GM19239 (cell line): ENCODE results near the gene AKIRIN1.
"Not testable (repeated sequence)": the region's sequence is repeated elsewhere in the genome, so short reads cannot be mapped to it uniquely, and the experiment has no call there.

Experiments used
- DNase-seq: peaks from one replicate; pipeline ENCODE4 v3.0.0; 2011; ENCODE audit warnings: low spot score; ENCODE audit not compliant: insufficient read length
- FAIRE-seq: peaks from 2 replicates; lab custom pipeline; 2011; peaks lifted over from hg19 to GRCh38; lab: Jason Lieb, UNC

Gene AKIRIN1

DNA sequence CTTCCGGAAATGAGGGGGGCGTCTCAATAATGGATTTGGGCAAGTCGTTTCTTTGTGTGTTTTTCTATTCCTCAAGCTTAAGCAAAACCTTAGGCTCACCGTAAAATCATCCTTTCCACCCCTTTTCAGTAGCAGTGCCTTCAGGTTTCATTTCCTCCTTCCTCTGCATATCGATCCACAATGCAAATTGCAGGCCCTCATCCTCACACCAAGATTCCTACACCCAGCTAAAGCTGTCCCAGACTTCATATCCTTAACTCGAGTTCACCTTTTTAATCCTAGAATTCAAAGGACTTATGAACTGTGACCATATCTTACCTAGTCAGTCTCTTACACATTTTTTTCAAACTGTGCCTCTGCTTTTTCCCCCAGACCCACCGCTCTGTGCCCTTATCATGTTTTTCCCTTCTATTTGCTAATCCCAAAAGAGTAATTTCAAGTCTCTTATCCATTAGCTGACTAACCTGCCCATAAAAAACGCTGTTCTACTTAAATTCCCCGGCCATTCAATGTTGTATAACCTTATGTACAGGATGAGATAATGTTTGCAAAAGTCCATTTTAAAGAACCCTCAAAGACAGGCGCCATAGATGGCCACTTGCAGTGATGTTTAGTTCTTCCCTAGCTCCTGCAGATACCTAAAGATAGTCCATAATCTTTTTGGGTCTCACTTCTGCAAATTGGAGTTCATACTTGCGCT, 1.5 kb downstream of the AKIRIN1 start:
- FAIRE-seq: peak; percentile 91
- DNase-seq: no peak

DNA sequence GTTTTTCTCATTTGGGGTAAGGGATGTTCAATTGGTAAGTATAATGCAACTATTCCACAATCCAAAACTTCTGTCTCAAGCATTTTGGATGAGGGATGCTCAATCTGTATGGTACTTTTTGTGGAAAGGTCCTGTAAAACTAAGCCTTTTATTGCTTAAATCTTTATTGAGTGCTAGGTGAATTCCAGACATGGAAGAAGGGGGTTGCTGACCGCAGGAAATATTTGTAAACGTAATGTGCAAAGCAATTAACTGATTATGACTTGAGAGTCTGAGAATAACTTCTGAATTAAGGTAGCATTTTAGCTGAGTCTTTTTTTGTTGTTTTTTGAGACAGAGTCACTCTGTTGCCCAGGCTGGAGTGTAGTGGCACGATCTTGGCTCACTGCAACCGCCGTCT, 3.1 kb downstream of the AKIRIN1 start:
- DNase-seq (no peak), FAIRE-seq (no peak)

DNA sequence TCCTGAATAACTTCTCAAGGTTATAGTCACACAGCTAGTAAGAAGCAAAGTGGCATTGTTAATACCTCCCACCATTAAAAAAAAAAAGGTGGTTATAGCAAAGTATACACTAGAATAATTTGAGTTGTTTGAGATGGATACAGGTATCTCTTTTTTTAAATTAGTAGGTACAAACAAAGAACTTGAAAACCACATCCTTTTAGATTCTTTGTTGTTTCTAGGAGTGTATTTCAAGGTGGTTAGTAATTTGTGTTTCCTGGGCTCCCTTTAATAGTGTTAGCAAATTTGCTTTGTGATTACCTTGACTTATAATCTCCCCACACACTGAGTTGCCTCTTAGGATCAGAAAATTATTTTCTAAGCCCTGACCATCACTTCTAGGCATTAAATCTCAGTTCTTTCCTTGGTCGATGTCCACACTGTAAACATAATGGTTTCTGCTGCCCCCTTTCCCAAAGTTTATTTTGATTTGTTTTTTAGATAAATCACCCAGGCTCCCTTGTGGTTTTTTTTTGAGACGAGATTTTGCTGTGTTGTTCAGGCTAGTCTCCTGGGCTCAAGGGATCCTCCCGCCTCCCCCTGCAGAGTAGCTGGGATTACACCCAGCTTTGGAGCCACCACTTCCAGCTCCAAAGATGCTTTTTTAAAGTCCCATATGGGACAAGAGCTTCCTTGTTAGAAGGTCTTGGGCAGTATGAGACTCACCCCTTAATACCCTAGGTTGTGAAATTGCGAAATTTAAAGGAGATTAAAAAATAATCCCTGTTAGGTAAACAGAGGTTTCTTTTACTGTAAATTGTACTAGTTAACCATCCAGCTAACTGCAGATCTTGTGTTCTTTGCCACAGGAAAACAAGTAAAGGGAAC, 6.2 kb downstream of the AKIRIN1 start:
- FAIRE-seq (no peak), DNase-seq (no peak)

DNA sequence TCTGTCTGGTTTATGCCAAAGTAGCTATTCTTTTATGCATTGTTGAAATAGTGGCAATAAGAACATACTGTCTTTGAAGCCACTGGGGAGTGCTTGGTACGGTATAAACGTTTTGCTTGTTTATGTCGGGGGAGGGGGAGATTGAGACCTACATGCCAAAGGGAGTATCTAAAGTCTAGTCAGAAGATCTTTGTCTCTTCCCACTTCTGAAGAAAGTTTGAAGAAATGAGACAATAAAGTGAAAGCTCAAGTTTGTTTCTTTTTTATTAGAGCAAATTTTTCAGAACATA, 6.8 kb downstream of the AKIRIN1 start:
- FAIRE-seq: no peak

DNA sequence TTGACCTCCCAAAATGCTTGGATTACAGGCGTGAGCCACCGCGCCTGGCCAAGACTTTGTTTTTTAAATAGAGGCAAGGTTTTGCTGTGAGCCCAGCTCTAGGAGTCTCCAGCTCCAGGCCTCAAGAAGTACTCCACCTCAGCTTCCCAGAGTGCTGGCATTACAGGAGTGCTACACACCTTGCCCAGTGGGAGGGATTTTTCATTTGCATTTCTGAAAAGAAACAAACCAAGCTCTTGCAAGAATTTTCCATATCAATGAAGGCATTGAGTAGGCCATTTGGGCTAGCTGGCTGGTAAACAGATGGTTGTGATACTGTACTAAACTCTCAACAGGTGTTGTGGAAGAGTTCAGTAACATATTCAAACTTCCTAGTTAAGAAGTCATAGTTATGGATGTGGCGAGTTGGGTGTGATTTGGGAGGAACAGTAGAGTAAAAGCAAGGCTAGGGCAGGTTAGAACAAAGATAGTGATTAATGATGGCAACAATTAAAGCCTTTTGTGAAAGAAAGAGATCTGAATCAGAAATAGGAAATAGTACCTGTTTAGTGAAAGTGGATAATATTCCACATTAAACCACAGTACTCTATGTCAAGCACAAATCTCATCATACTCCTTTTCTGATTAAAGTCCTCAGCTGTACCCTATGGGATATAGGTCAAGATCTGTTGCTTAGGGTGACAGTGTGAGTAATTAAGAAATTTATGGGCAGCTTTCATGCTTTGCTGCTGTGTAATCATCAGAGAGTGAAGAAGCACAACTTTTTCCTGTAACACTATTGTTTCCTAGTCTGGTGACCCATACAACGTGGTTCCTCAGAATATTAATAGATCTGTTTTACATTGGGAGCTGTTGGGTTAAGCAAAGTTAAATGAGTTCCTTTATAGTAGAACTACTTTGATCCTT, 10.7 kb downstream of the AKIRIN1 start:
- no peak for DNase-seq
- FAIRE-seq: no peak

More for the DNA sequence above, 6.8 kb downstream of the AKIRIN1 start:
- no peak for DNase-seq

DNA sequence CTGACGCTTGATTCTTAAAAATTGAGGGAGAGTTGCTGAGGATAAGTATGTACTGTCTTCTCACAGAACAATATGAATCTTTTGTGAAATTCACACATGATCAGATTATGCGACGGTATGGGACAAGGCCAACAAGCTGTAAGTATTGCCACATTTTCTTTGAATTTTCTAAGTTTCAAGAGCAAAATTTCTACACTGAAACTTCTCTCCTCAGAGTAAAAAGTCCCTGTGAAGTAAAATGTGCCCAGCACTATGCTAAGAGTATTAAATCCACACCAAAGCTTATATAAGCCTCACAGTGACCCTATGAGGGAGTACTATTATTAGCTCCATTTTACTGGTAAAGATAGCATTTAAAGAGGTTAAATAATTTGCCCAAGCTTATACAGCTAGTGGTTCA, 12.2 kb downstream of the AKIRIN1 start:
- DNase-seq: no peak
- no peak for FAIRE-seq

DNA sequence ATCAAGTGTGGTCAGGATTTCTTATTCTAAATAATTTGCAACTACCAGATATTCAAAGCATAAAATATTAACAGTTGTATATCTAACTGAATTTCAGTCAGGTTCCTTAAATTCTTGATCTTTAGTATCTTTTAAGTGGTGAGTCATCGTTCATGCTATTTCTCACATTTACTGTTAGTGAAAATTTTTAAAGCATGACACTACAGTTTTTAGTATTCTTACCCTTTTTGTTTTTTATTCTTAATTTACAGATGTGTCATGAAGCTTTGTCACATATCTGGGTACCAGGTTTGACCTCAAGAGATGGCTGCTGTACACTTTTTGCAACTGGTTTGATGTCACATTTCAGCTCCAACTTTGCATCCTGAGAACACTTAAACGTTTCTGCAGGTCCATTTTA, 12.7 kb downstream of the AKIRIN1 start:
- DNase-seq (no peak), FAIRE-seq (no peak)

DNA sequence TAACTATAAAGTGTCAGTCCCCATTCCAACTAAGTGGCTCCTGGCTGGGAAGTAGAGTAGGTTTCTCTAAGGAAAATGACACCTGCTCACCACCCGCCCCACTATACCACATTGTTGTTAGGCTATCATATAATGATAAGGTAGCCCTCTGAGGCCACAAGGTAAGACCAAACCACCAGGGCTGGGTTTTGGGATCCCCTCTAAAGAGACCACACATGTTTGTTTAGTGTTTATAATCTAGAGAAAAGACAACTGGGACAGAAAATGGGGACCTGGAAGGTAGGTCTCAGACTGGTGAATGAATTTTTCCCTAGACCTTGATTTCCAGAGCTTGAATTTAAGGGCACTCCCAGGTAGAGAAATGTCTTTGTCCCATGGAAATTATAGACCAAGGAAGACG, 15.2 kb downstream of the AKIRIN1 start:
- DNase-seq: no peak
- FAIRE-seq: no peak

DNA sequence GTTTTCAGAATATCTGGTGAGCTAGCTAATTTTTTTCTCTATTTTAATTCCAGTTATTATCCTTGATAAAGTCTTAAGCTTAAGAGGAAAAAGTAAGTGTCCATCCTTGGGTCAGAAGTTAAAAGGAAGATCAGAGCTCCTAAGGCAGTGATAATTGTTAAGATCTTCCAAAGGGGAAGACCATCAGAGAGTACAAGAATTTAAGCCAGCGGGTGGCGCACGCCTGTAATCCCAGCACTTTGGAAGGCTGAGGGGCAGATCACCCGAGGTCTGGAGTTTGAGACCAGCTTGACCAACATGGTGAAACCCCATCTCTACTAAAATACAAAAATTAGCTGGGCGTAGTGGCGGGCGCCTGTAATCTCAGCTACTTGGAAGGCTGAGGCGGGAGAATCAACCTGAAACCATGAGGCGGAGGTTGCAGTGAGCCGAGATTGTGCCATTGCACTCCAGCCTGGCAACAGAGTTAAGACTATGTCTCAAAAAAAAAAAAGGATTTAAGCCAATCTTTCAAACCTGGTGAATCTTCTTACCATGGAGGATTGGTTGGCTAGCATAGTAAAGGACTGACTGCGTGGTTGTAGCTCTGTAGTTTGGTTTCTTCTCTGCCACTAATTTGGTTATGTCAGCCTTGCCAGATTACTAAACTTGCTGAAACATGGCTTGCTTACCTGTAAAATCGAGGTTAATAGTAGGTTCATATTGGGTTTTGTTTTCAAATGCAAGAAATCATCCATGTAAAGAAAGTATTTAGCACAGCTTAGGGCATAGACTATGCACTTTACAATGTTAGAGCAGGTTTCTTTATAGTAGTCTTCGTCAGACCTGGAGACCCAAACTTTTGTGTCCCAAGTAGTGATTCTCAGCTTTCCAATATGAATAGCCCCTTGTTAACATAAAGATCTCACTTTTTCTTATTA, 15.9 kb downstream of the AKIRIN1 start:
- no peak for DNase-seq
- no peak for FAIRE-seq

DNA sequence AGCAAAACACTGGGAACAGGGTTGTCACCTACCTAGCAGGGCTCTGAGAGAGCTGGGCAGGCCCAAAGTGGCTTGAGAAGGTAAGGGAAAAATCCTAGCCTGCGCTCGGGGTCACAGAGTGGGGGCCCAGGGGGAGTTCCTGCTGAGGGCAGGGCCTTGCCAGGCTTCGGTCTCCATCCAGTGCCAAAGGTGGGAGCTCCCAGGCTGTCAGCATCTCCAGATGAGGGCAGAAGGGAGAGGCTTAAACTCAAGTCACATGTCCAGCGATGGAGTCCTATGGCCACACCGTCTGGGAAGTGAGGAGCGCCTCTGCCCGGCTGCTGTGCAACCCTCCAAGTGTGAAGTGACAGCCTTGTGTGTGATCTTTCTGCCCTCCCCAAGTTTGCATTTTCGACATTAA, 23.9 kb downstream of the AKIRIN1 start:
- DNase-seq, FAIRE-seq: not testable (repeated sequence)

DNA sequence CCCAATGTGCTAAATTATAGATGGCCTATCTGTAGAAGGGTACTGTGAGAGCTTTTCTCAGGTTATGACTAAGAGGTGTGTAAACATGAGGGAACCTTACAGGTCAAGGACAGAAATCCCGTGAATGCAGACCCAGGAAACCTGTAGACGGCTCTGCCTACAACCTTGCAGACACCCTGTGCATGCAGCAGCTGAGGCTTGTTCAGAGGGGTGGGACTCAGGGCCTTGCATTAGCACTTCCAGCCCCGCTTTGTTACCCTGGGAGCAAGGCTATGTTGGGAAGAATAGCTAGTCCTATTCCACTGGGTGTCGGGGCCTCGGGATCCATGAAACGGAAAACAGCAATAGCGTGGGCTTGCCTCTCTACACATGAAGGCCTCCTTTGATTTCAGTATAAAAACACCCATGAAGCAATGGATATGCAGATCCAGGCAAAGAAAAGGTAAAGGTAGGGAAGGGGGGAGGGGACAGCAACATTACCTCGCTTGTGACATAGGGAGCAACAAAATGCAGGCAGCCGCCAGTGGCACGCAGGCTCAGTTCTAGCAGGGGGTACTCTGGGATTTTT, 25.6 kb downstream of the AKIRIN1 start:
- no peak for FAIRE-seq

DNA sequence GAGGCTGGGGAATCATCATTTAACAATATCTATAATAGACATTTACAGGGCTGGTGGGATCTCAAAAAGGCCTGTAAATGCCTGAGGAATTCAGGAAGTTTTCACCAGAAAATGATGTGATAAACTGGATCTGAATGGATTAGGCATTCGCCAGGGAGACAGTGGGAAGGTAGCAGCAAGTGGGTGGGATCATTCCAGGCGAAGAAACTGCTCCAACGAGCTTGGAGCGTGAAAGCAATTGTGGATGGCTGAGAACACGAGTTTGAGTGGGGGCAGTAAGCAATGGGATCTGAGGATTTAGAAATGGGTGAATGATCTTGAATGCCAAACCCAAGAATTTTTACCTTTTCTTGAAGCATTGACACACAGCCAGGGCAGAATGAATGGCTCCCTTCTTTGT, 26.2 kb downstream of the AKIRIN1 start:
- DNase-seq: no peak
- FAIRE-seq: no peak

More for the DNA sequence above, 25.6 kb downstream of the AKIRIN1 start:
- no peak for DNase-seq

DNA sequence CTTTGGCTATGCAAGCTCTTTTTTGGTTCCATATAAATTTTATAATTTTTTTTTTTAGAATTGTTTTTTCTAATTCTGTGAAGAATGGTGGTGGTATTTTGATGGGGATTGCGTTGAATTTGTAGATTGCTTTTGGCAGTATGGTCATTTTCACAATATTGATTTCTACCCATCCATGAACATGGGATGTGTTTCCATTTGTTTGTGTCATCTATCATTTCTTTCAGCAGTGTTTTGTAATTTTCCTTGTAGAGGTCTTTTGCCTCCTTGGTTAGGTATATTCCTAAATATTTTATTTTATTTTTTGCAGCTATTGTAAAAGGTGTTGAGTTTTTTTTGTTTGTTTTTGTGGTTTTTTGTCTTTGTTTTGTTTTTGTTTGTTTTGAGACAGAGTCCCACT, 29.4 kb downstream of the AKIRIN1 start:
- not testable (repeated sequence) for DNase-seq, FAIRE-seq

DNA sequence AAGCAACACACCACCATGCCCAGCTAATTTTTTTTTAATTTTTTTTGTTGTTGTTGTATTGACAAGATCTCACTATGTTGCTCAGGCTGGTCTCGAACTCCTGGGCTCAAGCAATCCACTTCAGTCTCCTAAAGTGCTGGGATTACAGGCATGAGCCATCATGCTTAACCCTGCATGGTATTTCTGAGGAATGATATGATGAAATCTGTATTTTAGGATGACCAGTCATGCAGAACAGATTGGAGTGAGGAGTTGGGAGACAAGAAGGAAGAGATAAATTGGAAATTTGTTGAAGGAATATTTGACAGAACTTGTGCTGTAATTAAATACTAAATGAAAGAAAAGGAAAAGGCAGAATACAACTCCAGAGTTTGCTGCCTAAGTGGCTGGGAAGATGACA, 30.4 kb downstream of the AKIRIN1 start:
- FAIRE-seq (no peak), DNase-seq (no peak)

DNA sequence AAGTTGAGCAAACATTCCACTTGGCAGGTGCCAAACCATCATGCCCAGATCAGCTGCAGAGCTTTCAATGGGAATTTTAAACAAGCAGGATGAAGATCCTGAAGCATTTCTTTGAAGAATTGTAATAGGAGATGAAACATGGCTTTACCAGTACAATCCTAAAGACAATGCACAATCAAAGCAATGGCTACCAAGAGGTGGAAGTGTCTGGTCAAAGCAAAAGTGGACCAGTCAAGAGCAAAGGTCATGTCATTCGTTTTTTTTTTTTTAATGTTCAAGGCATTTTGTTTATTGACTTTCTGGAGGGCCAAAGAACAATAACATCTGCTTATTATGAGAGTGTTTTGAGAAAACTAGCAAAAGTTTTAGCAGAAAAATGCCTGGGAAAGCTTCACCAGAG, 32.1 kb downstream of the AKIRIN1 start:
- FAIRE-seq (no peak), DNase-seq (no peak)

DNA sequence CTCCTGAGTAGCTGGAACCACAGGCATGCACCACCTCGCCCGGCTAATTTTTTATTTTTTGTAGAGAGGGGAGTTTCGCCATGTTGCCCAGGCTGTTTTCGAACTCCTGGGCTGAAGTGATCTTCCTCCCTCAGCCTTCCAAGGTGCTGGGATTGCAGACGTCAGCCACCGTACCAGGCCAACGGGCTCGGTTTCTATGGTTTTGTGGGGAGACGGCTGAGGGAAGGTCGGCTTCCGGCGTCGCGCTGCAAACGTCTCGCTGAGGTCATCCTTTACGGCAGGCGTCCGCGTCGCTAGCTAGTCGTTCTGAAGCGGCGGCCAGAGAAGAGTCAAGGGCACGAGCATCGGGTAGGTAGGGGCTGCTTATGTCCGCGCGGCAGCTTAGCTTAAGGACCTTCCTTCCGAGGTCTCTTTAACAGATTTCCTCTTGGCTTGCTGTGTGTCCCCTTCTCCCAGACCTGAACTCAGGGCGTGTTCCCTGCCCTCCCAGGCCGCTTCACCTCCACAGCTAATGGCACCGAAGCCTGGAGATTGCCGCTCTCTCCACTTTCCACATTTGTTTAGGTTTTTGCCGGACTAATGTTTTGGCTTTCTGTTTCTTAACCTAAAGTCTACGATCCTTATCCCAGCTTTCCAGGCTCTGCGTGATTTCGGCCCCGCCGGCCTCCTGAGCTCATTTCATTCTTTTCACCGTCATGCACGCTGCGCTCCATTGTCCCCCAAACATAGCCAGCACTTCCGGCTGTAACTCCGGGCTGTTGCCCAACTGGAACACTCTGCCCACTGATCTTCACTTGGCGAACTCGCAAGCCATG, 35.2 kb downstream of the AKIRIN1 start, which contains the start of gene NDUFS5:
Gene NDUFS5, plus strand, starts transcription at position 300 of the 815 bp plus-strand sequence. CDS start 2,375 bp downstream, outside the sequence.
- DNase-seq (peak; percentile 63), FAIRE-seq (peak; percentile 87)

DNA sequence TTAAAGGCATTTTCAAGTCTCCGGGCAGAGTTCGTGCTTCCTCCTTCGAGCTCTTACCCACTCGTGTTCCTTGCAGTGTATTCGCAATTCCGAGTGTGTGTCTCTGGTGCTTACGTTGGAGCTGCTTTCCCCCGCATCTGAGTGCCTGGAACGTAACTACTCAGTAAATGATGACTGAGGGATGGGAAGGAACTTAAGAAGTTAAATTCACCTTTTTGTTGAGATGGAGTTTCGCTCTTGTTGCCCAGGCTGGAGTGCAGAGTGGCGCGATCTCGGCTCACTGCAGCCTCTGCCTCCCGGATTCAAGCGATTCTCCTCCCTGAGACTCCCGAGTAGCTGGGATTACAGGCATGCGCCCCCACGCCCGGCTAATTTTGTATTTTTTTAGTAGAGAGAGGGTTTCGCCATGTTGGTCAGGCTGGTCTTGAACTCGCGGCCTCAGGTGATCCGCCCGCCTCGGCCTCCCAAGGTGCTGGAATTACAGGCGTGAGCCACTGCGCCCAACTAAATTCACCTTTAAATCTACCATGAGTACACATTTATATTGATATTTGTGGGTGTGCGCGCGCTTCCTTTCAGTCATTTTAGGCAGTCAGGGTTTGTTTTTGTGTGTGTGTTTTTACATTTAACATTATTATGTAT, 35.9 kb downstream of the AKIRIN1 start:
- FAIRE-seq: no peak
- no peak for DNase-seq

DNA sequence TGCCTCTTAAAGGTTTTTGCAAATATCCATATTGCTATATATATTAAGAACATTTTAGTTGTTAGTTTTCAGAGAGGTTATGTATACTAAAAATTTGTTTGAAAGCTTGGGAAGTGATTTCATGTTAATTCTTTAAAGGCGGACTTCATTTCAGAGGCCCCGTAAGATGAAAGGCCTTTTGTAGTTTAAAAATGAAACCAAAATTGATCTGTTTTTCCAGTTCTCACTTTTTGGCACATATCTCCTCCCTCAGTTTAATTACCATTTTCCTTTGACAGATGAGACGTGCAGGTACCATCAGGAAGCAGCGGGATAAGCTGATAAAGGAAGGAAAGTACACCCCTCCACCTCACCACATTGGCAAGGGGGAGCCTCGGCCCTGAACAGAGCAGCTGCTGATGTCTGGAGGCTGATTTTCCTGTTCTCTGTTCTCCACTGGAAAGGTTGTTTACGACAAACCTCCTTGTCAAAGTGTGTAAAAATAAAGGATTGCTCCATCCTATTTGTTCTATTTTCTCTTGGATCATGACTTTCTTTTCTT, 43.1 kb downstream of the AKIRIN1 start:
- FAIRE-seq (no peak), DNase-seq (no peak)
